GM12874 (cell line): ENCODE results near the gene LPP.

Source experiments
- CTCF ChIP-seq: IDR thresholded peaks from 2 replicates; pipeline ENCODE4 v1.5.1; 2011; ENCODE audit warnings: low read depth, mild to moderate bottlenecking, control low read depth, low read length, moderate library complexity; ENCODE audit not compliant: insufficient read depth

Gene LPP

DNA sequence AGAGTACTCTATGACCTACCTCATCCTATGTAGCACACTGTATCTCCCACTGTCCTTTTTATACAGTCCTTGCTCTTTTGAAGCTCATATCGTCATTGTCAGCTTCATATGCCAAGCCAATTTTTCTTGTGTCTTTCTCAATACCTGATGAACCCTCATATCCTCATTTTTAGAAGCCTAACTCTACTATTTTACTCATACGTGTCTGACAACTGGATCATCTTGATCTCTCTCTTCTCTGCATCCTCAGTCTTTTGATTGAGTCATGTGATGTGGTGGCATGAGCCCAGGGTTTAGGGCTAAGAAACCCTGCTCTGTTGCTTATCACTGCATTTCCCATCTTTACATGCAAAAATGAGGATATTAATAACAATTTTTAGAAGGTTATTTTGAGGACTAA lies 352.0 kb downstream of the LPP start:
- no peak for TF ChIP-seq CTCF

GRCh38 chr3:188506446-188506845 lies 352.5 kb downstream of the LPP start:
- no peak for TF ChIP-seq CTCF

GRCh38 chr3:188507244-188507720 lies 353.3 kb downstream of the LPP start:
- no peak for TF ChIP-seq CTCF

- no peak for TF ChIP-seq CTCF
These were observed 354.5 kb downstream of the LPP start for GRCh38 chr3:188508454-188508853.

DNA sequence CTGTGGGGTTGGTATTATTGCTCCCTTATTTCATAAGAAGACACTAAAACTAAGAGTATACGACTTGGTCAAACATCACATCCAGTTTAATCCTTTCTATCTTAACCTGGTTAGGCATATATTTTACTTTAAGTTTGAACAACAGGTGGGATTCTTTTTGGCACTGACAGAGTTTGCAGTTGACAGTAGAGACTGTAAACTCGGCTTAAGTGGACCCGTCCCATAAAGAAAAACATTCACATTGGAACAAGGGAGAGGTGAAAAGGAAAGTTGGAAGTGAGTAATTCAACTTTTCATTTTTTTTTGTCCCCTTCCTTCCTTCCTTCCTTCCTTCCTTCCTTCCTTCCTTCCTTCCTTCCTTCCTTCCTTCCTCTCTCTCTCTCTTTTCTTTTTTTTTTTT lies 355.4 kb downstream of the LPP start:
- no peak for TF ChIP-seq CTCF

- no peak for TF ChIP-seq CTCF
These were observed 356.4 kb downstream of the LPP start for GRCh38 chr3:188510366-188510765.

DNA sequence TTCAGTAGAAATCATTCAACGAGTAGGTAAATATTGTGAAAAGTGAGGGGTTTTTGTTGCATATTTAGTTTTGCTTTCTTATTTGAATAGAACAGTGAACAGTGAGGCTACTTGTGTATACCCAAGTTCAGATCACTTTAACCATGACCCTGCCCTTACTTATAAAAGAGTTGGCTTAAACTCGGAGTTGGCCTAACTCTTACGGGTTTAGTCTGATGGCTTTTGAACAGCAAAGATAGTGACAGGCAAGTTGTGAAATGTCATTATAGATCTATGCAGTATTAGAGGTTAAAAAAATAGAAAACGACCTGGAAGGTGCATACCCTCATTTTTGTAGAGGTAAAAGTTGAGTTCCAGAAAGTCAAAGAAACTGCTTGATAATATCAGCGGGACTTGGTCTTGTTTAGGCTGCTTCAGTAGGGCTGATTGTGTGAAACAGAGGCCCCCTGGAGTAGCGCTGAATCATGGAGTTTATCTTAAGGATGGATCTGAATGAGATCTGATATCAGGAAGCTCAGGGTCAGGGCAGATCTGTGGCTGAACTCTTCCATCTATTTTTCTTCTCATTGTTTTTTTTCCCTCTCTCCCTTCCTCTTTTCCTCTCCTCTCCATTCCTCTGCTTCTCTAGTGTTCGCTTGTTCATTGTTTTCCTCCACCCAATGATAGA lies 359.8 kb downstream of the LPP start:
- TF ChIP-seq CTCF = no peak
